WTC11 (cell line): ENCODE data around the gene CNOT6L. TPM values are rescaled to one million over a fixed set of nuclear protein-coding genes. Genes with fewer than 3 reads are reported as not detected.

Source experiments
- ATAC-seq: fragments of 200-7000 bp; cut with Tn5 transposase; 2 replicates; pipeline ENCODE4 v1.10.0; 2021; ENCODE audit warnings: mild to moderate bottlenecking, moderate library complexity
- CTCF ChIA-PET: fragments of 300-600 bp; sonication (Branson Sonifier 250); formaldehyde crosslinking; loops from one replicate; lab custom pipeline; 2021; ENCODE audit warnings: antibody characterized with exemption; lab: Charles Lee
- POLR2A ChIA-PET: fragments of 350-600 bp; sonication (Branson Sonifier 250); formaldehyde crosslinking; loops from one replicate; lab custom pipeline; 2021; ENCODE audit warnings: antibody characterized with exemption; lab: Charles Lee
- DNase-seq: peaks from one replicate; pipeline ENCODE4 v3.0.0; 2021; ENCODE audit warnings: low spot score
- H3K27ac Mint-ChIP-seq: 2 replicates; pipeline ENCODE4 v1.8.0; 2021; ENCODE audit warnings: mixed read lengths
- H3K27me3 Mint-ChIP-seq: 2 replicates; pipeline ENCODE4 v1.8.0; 2021; ENCODE audit warnings: low read depth, mild to moderate bottlenecking, moderate library complexity, mixed read lengths
- H3K36me3 Mint-ChIP-seq: 2 replicates; pipeline ENCODE4 v1.8.0; 2021; ENCODE audit warnings: mixed read lengths
- H3K4me1 Mint-ChIP-seq: 2 replicates; pipeline ENCODE4 v1.8.0; 2022; ENCODE audit warnings: mixed read lengths
- H3K4me3 Mint-ChIP-seq: 2 replicates; pipeline ENCODE4 v1.8.0; 2021; ENCODE audit warnings: mild to moderate bottlenecking, moderate library complexity, mixed read lengths
- H3K9me3 Mint-ChIP-seq: 2 replicates; pipeline ENCODE4 v1.8.0; 2021; ENCODE audit warnings: mixed read lengths
- ATF3 ChIP-seq: sonication (generic); formaldehyde crosslinking; conservative IDR thresholded peaks from 2 replicates; pipeline ENCODE4 v1.8.1; 2022; ENCODE audit warnings: mild to moderate bottlenecking, missing genetic modification reagents
- CDX4 ChIP-seq: fragments of 250-450 bp; sonication (Bioruptor Pico); IDR thresholded peaks from 2 replicates; pipeline ENCODE4 v1.9.0; 2021; ENCODE audit warnings: moderate library complexity, mild to moderate bottlenecking, inconsistent platforms, borderline replicate concordance
- CREB1 ChIP-seq: sonication (generic); formaldehyde crosslinking; IDR thresholded peaks from 2 replicates; pipeline ENCODE4 v1.8.0; 2023; ENCODE audit warnings: mild to moderate bottlenecking, missing genetic modification reagents
- E2F5 ChIP-seq: sonication (generic); formaldehyde crosslinking; IDR thresholded peaks from 2 replicates; pipeline ENCODE4 v1.8.1; 2022; ENCODE audit warnings: mild to moderate bottlenecking, moderate library complexity, missing genetic modification reagents
- ESRRA ChIP-seq: sonication (generic); formaldehyde crosslinking; IDR thresholded peaks from 2 replicates; pipeline ENCODE4 v1.8.1; 2022; ENCODE audit warnings: mild to moderate bottlenecking, missing genetic modification reagents, borderline replicate concordance
- FOXJ3 ChIP-seq: sonication (generic); formaldehyde crosslinking; IDR thresholded peaks from 2 replicates; pipeline ENCODE4 v1.9.0; 2021; ENCODE audit warnings: missing genetic modification reagents, mild to moderate bottlenecking, borderline replicate concordance
- FOXK1 ChIP-seq: sonication (generic); formaldehyde crosslinking; IDR thresholded peaks from 2 replicates; pipeline ENCODE4 v1.8.0; 2022; ENCODE audit warnings: mild to moderate bottlenecking, moderate library complexity, missing genetic modification reagents
- KAT7 ChIP-seq: sonication (generic); formaldehyde crosslinking; IDR thresholded peaks from 2 replicates; pipeline ENCODE4 v1.8.1; 2023; ENCODE audit warnings: missing genetic modification reagents, mild to moderate bottlenecking, borderline replicate concordance
- MYBL2 ChIP-seq: sonication (generic); formaldehyde crosslinking; IDR thresholded peaks from 2 replicates; pipeline ENCODE4 v1.8.1; 2023; ENCODE audit warnings: mild to moderate bottlenecking, moderate library complexity, missing genetic modification reagents
- NFATC4 ChIP-seq: fragments of 250-450 bp; sonication (Bioruptor Pico); IDR thresholded peaks from 2 replicates; pipeline ENCODE4 v1.9.0; 2021; ENCODE audit warnings: mild to moderate bottlenecking
- NFE2L1 ChIP-seq: sonication (generic); formaldehyde crosslinking; IDR thresholded peaks from 2 replicates; pipeline ENCODE4 v1.8.1; 2023; ENCODE audit warnings: missing genetic modification reagents
- NFYB ChIP-seq: sonication (generic); formaldehyde crosslinking; conservative IDR thresholded peaks from 2 replicates; pipeline ENCODE4 v1.8.0; 2022; ENCODE audit warnings: low read depth, missing genetic modification reagents
- NR2C2 ChIP-seq: sonication (generic); formaldehyde crosslinking; IDR thresholded peaks from 2 replicates; pipeline ENCODE4 v1.8.0; 2022; ENCODE audit warnings: mild to moderate bottlenecking, missing genetic modification reagents
- PRDM15 ChIP-seq: sonication (generic); formaldehyde crosslinking; IDR thresholded peaks from 2 replicates; pipeline ENCODE4 v1.8.0; 2022; ENCODE audit warnings: missing genetic modification reagents
- RELA ChIP-seq: sonication (generic); formaldehyde crosslinking; IDR thresholded peaks from 2 replicates; pipeline ENCODE4 v1.8.1; 2022; ENCODE audit warnings: missing genetic modification reagents, mild to moderate bottlenecking, borderline replicate concordance
- SP1 ChIP-seq: sonication (generic); formaldehyde crosslinking; conservative IDR thresholded peaks from 2 replicates; pipeline ENCODE4 v1.8.1; 2022; ENCODE audit warnings: missing genetic modification reagents
- ZNF281 ChIP-seq: sonication (generic); formaldehyde crosslinking; IDR thresholded peaks from 2 replicates; pipeline ENCODE4 v1.8.0; 2023; ENCODE audit warnings: mild to moderate bottlenecking, missing genetic modification reagents
- ZSCAN18 ChIP-seq: fragments of 250-450 bp; sonication (Bioruptor Pico); IDR thresholded peaks from 2 replicates; pipeline ENCODE4 v2.1.2; 2022; ENCODE audit warnings: mild to moderate bottlenecking, moderate library complexity
- total RNA-seq: library from RNA; stranded (reverse); gene quantifications from 3 replicates; pipeline ENCODE4 v1.2.3, GENCODE V29; 2021

CNOT6L gene
- total RNA-seq, 1 experiment from 2014 or later: 21.6 TPM

GRCh38 chr4:77805840-77806239, 13.3 kb downstream of the CNOT6L start:
- Mint-ChIP-seq H3K4me1 (peaks cover 6% of the 10 kb centered on the region), H3K4me3 (no peak overlapping the region), H3K27ac (no peak overlapping the region), H3K27me3 (no peaks in the 10 kb centered on the region), H3K36me3 (no peaks in the 10 kb centered on the region), H3K9me3 (no peaks in the 10 kb centered on the region)
- POLR2A ChIA-PET: no interaction called here
- no peak for TF ChIP-seq NFE2L1 (CRISPR knock-in tag)
- TF ChIP-seq NR2C2 (CRISPR knock-in tag): no peak
- TF ChIP-seq MYBL2 (CRISPR knock-in tag): no peak
- TF ChIP-seq PRDM15: no peak
- TF ChIP-seq ATF3 (CRISPR knock-in tag): no peak
- TF ChIP-seq SP1: no peak
- no peak for TF ChIP-seq KAT7 (CRISPR knock-in tag)
- no peak for TF ChIP-seq ZSCAN18 (CRISPR knock-in tag)
- no peak for TF ChIP-seq FOXK1 (CRISPR knock-in tag)
- TF ChIP-seq ESRRA: no peak
- TF ChIP-seq RELA: no peak
- TF ChIP-seq E2F5 (CRISPR knock-in tag): no peak
- TF ChIP-seq ZNF281 (CRISPR knock-in tag): no peak
- TF ChIP-seq CDX4 (CRISPR knock-in tag): no peak
- TF ChIP-seq NFYB (CRISPR knock-in tag): no peak
- no peak for TF ChIP-seq CREB1 (CRISPR knock-in tag)
- TF ChIP-seq FOXJ3: no peak
- TF ChIP-seq NFATC4 (CRISPR knock-in tag): no peak
- DNase-seq (no peak), ATAC-seq (no peak)
- CTCF ChIA-PET: interaction anchor here (1.3 kb wide), 1 partner anchor 12 kb away, joined by 6 read pairs; no protein-coding TSS in a partner anchor
